ENCODE data around the gene DNTTIP2. TPM values are rescaled to one million over a fixed set of nuclear protein-coding genes. Genes with fewer than 3 reads are reported as not detected.

The DNTTIP2 gene
- total and polyA plus RNA-seq, 9 of the 15 experiments (the other 6 are each of a cell fraction or from before 2014, with no cell fraction given), result 50.4 to 138 (median 97.0) TPM

GRCh38 chr1:93910305-93910704 lies 31.3 kb upstream of the DNTTIP2 start (continued):
- TF ChIP-seq TSC22D4 (tag; IDR thresholded peaks at IDR 0.05) (no peak), FOSL1 (tag; conservative IDR thresholded peaks at IDR 0.05) (no peak), ZFX (CRISPR knock-in tag; IDR thresholded peaks at IDR 0.05) (no peak), FOS (IDR thresholded peaks at IDR 0.05; ENCODE audit: extremely low read depth, insufficient read length) (no peak), SNAPC5 (CRISPR knock-in tag; IDR thresholded peaks at IDR 0.05) (no peak), DLX4 (CRISPR knock-in tag; IDR thresholded peaks at IDR 0.05) (no peak), CHD7 (IDR thresholded peaks at IDR 0.05; ENCODE audit: low read depth, low read length) (no peak), CGGBP1 (CRISPR knock-in tag; IDR thresholded peaks at IDR 0.05) (no peak)

All from K562 (cell line).